Measurements from ENCODE around the gene LSS. TPM values are rescaled to one million over a fixed set of nuclear protein-coding genes. Genes with fewer than 3 reads are reported as not detected.

Gene LSS
- polyA plus RNA-seq, 1 donor from 2014 or later, result 101 TPM

DNA sequence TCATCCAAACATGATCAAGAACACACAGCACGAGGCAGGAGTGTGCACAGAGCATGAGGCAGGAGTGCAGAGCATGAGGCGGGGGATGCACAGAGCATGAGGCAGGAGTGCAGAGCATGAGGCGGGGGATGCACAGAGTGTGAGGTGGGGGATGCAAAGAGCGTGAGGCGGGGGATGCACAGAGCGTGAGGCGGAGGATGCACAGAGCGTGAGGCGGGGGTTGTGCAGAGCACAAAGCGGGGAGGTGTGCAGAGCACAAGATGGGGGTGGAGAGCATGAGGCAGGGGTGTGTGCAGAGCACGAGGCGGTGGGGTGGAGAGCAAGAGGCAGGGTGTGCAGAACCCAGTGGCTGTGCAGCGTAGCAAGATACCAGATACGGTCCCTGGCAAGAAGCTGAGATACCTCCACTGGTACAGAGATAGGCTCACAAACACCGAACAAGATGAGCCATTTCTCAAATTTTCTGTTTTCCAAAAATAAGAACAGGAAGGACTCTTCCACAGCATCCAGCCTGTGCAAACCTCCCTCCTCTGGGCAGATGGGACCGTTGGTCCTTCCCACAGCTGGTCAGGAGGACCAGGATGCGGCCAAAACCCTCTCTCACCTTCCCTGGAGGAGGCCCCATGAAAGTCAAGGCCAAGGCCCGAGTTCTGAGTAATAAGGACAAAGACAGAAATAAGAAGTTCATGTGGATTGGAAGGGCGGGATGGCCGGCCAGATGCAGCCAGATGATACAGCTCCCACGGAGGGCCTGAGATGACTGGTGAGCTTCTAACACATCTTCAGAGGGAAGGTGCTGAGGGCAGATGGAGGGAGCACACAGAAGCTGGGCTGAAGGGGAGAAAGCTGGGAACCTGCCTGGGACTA, 56.3 kb downstream of the LSS start:
- no peak overlapping the region for H3K27ac ChIP-seq (ENCODE audit: low read length)
- H3K79me2 ChIP-seq (replicated peaks; ENCODE audit: insufficient read depth, low read length), result no peaks in the 10 kb centered on the region

DNA sequence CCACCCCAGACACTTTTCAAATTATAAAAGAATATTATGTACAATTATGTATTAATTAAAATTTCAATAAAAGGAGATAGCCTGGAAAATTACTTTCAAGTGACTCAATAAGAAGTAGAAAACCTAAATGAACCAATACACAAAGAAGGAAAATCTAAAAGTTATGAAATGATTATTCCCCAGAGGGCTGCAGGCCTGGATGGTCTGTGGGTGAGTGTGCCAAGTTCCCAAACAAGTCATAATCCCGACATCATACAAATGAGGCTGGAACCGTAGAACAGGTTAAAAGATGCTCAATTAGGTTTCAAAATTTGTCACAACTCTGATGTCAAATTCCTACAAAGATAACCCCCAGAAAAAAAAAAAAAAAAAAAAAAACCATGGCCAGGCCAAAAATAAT, 57.0 kb downstream of the LSS start:
- no peak overlapping the region for H3K4me2 ChIP-seq (ENCODE audit: low read length)
- H3K4me3 ChIP-seq (ENCODE audit: low read length), result no peak overlapping the region
- H3K9me3 ChIP-seq (ENCODE audit: low read length), result no peaks in the 10 kb centered on the region
- H3K27me3 ChIP-seq (ENCODE audit: insufficient read depth, low read depth, low read length), result no peaks in the 10 kb centered on the region
- no peaks in the 10 kb centered on the region for H4K20me1 ChIP-seq (ENCODE audit: insufficient read depth)
- TF ChIP-seq, protein P1, sequence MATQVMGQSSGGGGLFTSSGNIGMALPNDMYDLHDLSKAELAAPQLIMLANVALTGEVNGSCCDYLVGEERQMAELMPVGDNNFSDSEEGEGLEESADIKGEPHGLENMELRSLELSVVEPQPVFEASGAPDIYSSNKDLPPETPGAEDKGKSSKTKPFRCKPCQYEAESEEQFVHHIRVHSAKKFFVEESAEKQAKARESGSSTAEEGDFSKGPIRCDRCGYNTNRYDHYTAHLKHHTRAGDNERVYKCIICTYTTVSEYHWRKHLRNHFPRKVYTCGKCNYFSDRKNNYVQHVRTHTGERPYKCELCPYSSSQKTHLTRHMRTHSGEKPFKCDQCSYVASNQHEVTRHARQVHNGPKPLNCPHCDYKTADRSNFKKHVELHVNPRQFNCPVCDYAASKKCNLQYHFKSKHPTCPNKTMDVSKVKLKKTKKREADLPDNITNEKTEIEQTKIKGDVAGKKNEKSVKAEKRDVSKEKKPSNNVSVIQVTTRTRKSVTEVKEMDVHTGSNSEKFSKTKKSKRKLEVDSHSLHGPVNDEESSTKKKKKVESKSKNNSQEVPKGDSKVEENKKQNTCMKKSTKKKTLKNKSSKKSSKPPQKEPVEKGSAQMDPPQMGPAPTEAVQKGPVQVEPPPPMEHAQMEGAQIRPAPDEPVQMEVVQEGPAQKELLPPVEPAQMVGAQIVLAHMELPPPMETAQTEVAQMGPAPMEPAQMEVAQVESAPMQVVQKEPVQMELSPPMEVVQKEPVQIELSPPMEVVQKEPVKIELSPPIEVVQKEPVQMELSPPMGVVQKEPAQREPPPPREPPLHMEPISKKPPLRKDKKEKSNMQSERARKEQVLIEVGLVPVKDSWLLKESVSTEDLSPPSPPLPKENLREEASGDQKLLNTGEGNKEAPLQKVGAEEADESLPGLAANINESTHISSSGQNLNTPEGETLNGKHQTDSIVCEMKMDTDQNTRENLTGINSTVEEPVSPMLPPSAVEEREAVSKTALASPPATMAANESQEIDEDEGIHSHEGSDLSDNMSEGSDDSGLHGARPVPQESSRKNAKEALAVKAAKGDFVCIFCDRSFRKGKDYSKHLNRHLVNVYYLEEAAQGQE (IDR thresholded peaks at IDR 0.05; ENCODE audit: borderline replicate concordance), result no peak
- TF ChIP-seq TAF1 (IDR thresholded peaks at IDR 0.05; ENCODE audit: low read depth), result no peak
- no peak for TF ChIP-seq SMC3 (conservative IDR thresholded peaks at IDR 0.05; ENCODE audit: poor library complexity)
- no peak for TF ChIP-seq EP300 (conservative IDR thresholded peaks at IDR 0.05; ENCODE audit: poor library complexity, severe bottlenecking)
- TF ChIP-seq RAD21 (conservative IDR thresholded peaks at IDR 0.05), result no peak
- TF ChIP-seq POLR2AphosphoS5 (IDR thresholded peaks at IDR 0.05), result no peak
- TF ChIP-seq EZH2 (IDR thresholded peaks at IDR 0.05; ENCODE audit: borderline replicate concordance, insufficient read depth, low read length, poor library complexity, severe bottlenecking), result no peak
- TF ChIP-seq, protein P2, sequence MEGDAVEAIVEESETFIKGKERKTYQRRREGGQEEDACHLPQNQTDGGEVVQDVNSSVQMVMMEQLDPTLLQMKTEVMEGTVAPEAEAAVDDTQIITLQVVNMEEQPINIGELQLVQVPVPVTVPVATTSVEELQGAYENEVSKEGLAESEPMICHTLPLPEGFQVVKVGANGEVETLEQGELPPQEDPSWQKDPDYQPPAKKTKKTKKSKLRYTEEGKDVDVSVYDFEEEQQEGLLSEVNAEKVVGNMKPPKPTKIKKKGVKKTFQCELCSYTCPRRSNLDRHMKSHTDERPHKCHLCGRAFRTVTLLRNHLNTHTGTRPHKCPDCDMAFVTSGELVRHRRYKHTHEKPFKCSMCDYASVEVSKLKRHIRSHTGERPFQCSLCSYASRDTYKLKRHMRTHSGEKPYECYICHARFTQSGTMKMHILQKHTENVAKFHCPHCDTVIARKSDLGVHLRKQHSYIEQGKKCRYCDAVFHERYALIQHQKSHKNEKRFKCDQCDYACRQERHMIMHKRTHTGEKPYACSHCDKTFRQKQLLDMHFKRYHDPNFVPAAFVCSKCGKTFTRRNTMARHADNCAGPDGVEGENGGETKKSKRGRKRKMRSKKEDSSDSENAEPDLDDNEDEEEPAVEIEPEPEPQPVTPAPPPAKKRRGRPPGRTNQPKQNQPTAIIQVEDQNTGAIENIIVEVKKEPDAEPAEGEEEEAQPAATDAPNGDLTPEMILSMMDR (IDR thresholded peaks at IDR 0.05; ENCODE audit: poor library complexity, severe bottlenecking), result no peak
- TF ChIP-seq MXI1 (conservative IDR thresholded peaks at IDR 0.05; ENCODE audit: poor library complexity, severe bottlenecking), result no peak
- H3K36me3 ChIP-seq (ENCODE audit: insufficient read depth, low read length), result peaks cover 3% of the 10 kb centered on the region
- H3F3A ChIP-seq (ENCODE audit: insufficient read depth, low read length, poor library complexity, severe bottlenecking), result no peaks in the 10 kb centered on the region
- H3K9ac ChIP-seq (ENCODE audit: low read length), result no peak overlapping the region
- H3K9me2 ChIP-seq (ENCODE audit: insufficient read depth, low read length), result no peaks in the 10 kb centered on the region
- no peaks in the 10 kb centered on the region for H3K79me2 ChIP-seq (replicated peaks; ENCODE audit: insufficient read depth, low read length)
- no peak overlapping the region for H2AFZ ChIP-seq (ENCODE audit: low read depth, low read length)
- no peak overlapping the region for H3K27ac ChIP-seq (ENCODE audit: low read length)

More for the DNA sequence above, 56.3 kb downstream of the LSS start:
- Histone ChIP-seq H4K20me1 (ENCODE audit: insufficient read depth) (no peaks in the 10 kb centered on the region), H3K9ac (ENCODE audit: low read length) (no peak overlapping the region), H3K4me2 (ENCODE audit: low read length) (no peak overlapping the region), H3F3A (ENCODE audit: insufficient read depth, low read length, poor library complexity, severe bottlenecking) (no peaks in the 10 kb centered on the region), H3K4me3 (ENCODE audit: low read length) (no peak overlapping the region), H2AFZ (ENCODE audit: low read depth, low read length) (no peak overlapping the region), H3K27me3 (ENCODE audit: insufficient read depth, low read depth, low read length) (no peaks in the 10 kb centered on the region), H3K36me3 (ENCODE audit: insufficient read depth, low read length) (no peaks in the 10 kb centered on the region), H3K9me3 (ENCODE audit: low read length) (no peaks in the 10 kb centered on the region), H3K9me2 (ENCODE audit: insufficient read depth, low read length) (no peaks in the 10 kb centered on the region)
- TF ChIP-seq, protein P2 (IDR thresholded peaks at IDR 0.05; ENCODE audit: poor library complexity, severe bottlenecking), result no peak
- TF ChIP-seq RAD21 (conservative IDR thresholded peaks at IDR 0.05) (no peak), TAF1 (IDR thresholded peaks at IDR 0.05; ENCODE audit: low read depth) (no peak), SMC3 (conservative IDR thresholded peaks at IDR 0.05; ENCODE audit: poor library complexity) (no peak), POLR2AphosphoS5 (IDR thresholded peaks at IDR 0.05) (no peak), EZH2 (IDR thresholded peaks at IDR 0.05; ENCODE audit: borderline replicate concordance, insufficient read depth, low read length, poor library complexity, severe bottlenecking) (no peak), MXI1 (conservative IDR thresholded peaks at IDR 0.05; ENCODE audit: poor library complexity, severe bottlenecking) (no peak), EP300 (conservative IDR thresholded peaks at IDR 0.05; ENCODE audit: poor library complexity, severe bottlenecking) (no peak)
- TF ChIP-seq, protein P1 (IDR thresholded peaks at IDR 0.05; ENCODE audit: borderline replicate concordance), result no peak

Data from neural cell (in vitro differentiated cells).